Left lung (tissue), 10 donors: ENCODE results near the gene HBA1. TPM values are rescaled to one million over a fixed set of nuclear protein-coding genes. Genes with fewer than 3 reads are reported as not detected.

Source experiments
- ATAC-seq: fragments of 200-7000 bp; cut with Tn5 transposase; one replicate; pipeline ENCODE4 v1.9.1; 2020; ENCODE audit warnings: moderate library complexity
- DNase-seq, 4 donors: peaks; one replicate each; pipeline ENCODE4 v3.0.0-alpha.2; 2013 to 2020
- H3K27ac ChIP-seq, 2 donors: fragments of 200-600 bp; sonication (generic) in 1 of 2; one replicate each; pipeline versions ENCODE4 v1.5.0 to v1.8.0; 2020 to 2021
- H3K27me3 ChIP-seq, 2 donors: fragments of 200-600 bp; sonication (generic) in 1 of 2; one replicate each; pipeline versions ENCODE4 v1.5.0 to v1.8.0; 2020 to 2021
- H3K36me3 ChIP-seq, 2 donors: fragments of 200-600 bp; sonication (generic) in 1 of 2; one replicate each; pipeline versions ENCODE4 v1.5.0 to v1.8.0; 2020 to 2021
- H3K4me1 ChIP-seq, 2 donors: fragments of 200-600 bp; one replicate each; pipeline ENCODE4 v1.8.0; 2021
- H3K4me3 ChIP-seq, 2 donors: fragments of 200-600 bp; sonication (generic) in 1 of 2; one replicate each; pipeline versions ENCODE4 v1.5.0 to v1.8.0; 2020 to 2021; ENCODE audit warnings: mild to moderate bottlenecking in 1 of 2
- H3K9me3 ChIP-seq, 2 donors: fragments of 200-600 bp; sonication (generic) in 1 of 2; one replicate each; pipeline versions ENCODE4 v1.5.0 to v1.8.0; 2020 to 2021
- intact Hi-C, 2 donors: fragments of 100-400 bp; cut with DNase I; formaldehyde crosslinking; loops; one replicate each; pipeline versions ENCODE4 v1.11.2 to v1.14.2; 2022
- polyA plus RNA-seq, 6 donors: library from polyadenylated mRNA; unstranded; fragments of 120-200 nt; gene quantifications; one replicate each; pipeline ENCODE4 v1.2.1, GENCODE V29; 2013; ENCODE audit not compliant: insufficient read length in 6 of 6
- total RNA-seq, 2 donors: library from RNA; stranded (reverse); fragmentation: NEBNext Ultra II Directional; extraction: Animal tissue kit (Norgen Biotek cat#: 25700); gene quantifications; one replicate each; pipeline ENCODE4 v1.2.1, GENCODE V29; 2021
- TF ChIP-seq, protein P1 (sequence below), 2 donors: fragments of 200-600 bp; sonication (generic) in 1 of 2; IDR thresholded peaks; one replicate each; pipeline versions ENCODE4 v1.5.0 to v1.8.0; 2021; ENCODE audit warnings: antibody characterized with exemption in 2 of 2
- donor health status: DM: no; HTN: yes; CAD: no.
- donor health status: DM: no; HTN: no; CAD: no.

Gene HBA1
- total and polyA plus RNA-seq, 8 donors, result 159 to 3,734 (median 947) TPM

DNA sequence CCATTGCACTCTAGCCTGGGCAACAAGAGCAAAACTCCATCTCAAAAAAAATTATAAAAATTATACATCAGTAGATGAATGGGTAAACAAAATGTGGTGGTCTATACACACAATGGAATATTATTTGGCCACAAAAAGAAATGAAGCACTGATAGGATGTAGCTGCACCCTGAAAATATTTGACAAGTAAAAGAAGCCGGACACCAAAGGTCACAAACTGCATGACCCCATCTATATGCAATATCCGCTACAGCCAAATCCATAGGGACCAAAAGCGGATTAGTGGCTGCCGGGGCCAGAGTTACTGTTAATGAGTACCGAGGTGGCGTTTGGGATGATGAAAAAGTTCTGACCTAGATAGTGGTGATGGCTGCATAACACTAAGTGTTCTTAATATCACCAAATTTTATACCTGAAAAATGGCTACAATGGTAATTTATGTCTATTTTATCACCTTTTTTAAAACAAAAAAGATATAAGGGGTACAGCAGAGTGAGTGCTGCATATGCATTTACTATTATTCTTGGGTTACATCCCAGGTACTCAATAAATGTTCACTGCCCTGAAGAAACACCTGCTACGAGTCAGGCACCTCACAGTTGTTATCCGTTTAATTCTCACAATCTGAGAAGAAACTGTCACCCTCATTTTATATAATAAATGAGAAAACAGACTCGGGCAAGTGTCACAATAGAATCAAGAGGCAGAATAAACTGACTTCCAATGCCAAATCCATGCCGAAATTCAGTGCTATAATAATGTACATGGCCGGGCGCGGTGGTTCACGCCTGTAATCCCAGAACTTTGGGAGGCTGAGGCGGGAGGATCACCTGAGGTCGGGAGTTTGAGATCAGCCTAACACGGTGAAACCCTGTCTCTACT, 3.0 kb downstream of the HBA1 start:
- TF ChIP-seq, protein P1, sequence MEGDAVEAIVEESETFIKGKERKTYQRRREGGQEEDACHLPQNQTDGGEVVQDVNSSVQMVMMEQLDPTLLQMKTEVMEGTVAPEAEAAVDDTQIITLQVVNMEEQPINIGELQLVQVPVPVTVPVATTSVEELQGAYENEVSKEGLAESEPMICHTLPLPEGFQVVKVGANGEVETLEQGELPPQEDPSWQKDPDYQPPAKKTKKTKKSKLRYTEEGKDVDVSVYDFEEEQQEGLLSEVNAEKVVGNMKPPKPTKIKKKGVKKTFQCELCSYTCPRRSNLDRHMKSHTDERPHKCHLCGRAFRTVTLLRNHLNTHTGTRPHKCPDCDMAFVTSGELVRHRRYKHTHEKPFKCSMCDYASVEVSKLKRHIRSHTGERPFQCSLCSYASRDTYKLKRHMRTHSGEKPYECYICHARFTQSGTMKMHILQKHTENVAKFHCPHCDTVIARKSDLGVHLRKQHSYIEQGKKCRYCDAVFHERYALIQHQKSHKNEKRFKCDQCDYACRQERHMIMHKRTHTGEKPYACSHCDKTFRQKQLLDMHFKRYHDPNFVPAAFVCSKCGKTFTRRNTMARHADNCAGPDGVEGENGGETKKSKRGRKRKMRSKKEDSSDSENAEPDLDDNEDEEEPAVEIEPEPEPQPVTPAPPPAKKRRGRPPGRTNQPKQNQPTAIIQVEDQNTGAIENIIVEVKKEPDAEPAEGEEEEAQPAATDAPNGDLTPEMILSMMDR (IDR thresholded peaks at IDR 0.05), result no peak
- DNase-seq, result no peak
- Histone ChIP-seq H3K36me3 (no peaks in the 10 kb centered on the region), H3K27me3 (peaks cover 51 to 66% of the 10 kb centered on the region in 2 donors), H3K4me1 (peaks cover 13 to 18% of the 10 kb centered on the region in 2 donors), H3K4me3 (no peak overlapping the region), H3K27ac (no peak overlapping the region), H3K9me3 (no peaks in the 10 kb centered on the region)
- ATAC-seq, result no peak
- intact Hi-C loops, result no loop called here

DNA sequence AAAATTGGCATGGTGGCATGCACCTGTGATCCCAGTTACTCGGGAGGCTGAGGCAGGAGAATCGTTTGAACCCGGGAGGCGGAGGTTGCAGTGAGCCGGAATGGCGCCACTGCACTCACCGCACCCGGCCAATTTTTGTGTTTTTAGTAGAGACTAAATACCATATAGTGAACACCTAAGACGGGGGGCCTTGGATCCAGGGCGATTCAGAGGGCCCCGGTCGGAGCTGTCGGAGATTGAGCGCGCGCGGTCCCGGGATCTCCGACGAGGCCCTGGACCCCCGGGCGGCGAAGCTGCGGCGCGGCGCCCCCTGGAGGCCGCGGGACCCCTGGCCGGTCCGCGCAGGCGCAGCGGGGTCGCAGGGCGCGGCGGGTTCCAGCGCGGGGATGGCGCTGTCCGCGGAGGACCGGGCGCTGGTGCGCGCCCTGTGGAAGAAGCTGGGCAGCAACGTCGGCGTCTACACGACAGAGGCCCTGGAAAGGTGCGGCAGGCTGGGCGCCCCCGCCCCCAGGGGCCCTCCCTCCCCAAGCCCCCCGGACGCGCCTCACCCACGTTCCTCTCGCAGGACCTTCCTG, 3.7 kb downstream of the HBA1 start, which contains the start of gene HBQ1:
TSS of gene HBQ1 (plus strand) at position 359 of the 575 bp plus-strand sequence. CDS start at position 387, 28 bp downstream.
- DNase-seq (peak in 1 of 4 donors; percentile 49), ATAC-seq (peak; percentile 12)
- Histone ChIP-seq H3K36me3 (peaks cover 0 to 3% of the 10 kb centered on the region in 2 donors), H3K4me3 (peak within 1 kb of the TSS in 1 of 2 donors; percentile 1), H3K9me3 (no peaks in the 10 kb centered on the region), H3K27ac (no peak within 1 kb of the TSS), H3K4me1 (peaks cover 13 to 18% of the 10 kb centered on the region in 2 donors), H3K27me3 (peaks cover 44 to 59% of the 10 kb centered on the region in 2 donors)
- intact Hi-C loops, result no loop called here
- TF ChIP-seq, protein P1 (IDR thresholded peaks at IDR 0.05), result peak in 1 of 2 donors; percentile 30

- DNase-seq (peak in 1 of 4 donors; percentile 72), ATAC-seq (peak; percentile 95)
- Histone ChIP-seq H3K4me3 (peak overlapping the region in 1 of 2 donors; percentile 1), H3K4me1 (peaks cover 13 to 18% of the 10 kb centered on the region in 2 donors), H3K36me3 (peaks cover 0 to 9% of the 10 kb centered on the region in 2 donors), H3K27me3 (peaks cover 39 to 51% of the 10 kb centered on the region in 2 donors), H3K9me3 (no peaks in the 10 kb centered on the region), H3K27ac (no peak overlapping the region)
- TF ChIP-seq, protein P1 (IDR thresholded peaks at IDR 0.05), result no peak
- intact Hi-C loops, result no loop called here
Measured at GRCh38 chr16:180681-181564, 4.4 kb downstream of the HBA1 start.

GRCh38 chr16:181565-182021, 5.1 kb downstream of the HBA1 start:
- intact Hi-C loops, result no loop called here
- Histone ChIP-seq H3K9me3 (no peaks in the 10 kb centered on the region), H3K4me3 (no peak overlapping the region), H3K36me3 (peaks cover 0 to 9% of the 10 kb centered on the region in 2 donors), H3K27me3 (peaks cover 39 to 48% of the 10 kb centered on the region in 2 donors), H3K27ac (no peak overlapping the region), H3K4me1 (peaks cover 13 to 18% of the 10 kb centered on the region in 2 donors)
- no peak for ATAC-seq
- DNase-seq, result peak in 2 of 4 donors; percentile 66 to 95
- TF ChIP-seq, protein P1 (IDR thresholded peaks at IDR 0.05), result peak; percentile 91 to 96
